Neural cell (in vitro differentiated cells): ENCODE data around the gene PRTFDC1. TPM values are rescaled to one million over a fixed set of nuclear protein-coding genes. Genes with fewer than 3 reads are reported as not detected.

Experiments used
- H2AFZ ChIP-seq: fragments of 200-600, 300-800 bp; sonication (generic), shearing (Covaris generic); 2 replicates; pipeline ENCODE4 v1.6.0; 2014; ENCODE audit warnings: low read depth, mild to moderate bottlenecking, antibody characterized with exemption, low read length, moderate library complexity
- H3F3A ChIP-seq: fragments of 200-600 bp; shearing (Covaris generic); 2 replicates; pipeline ENCODE4 v1.6.1; 2016; ENCODE audit warnings: mild to moderate bottlenecking, moderate library complexity, mixed read lengths, antibody characterized with exemption, low read length; ENCODE audit not compliant: insufficient read depth, poor library complexity, severe bottlenecking
- H3K27ac ChIP-seq: fragments of 200-600, 300-800 bp; sonication (generic), shearing (Covaris generic); 2 replicates; pipeline ENCODE4 v1.5.1; 2014; ENCODE audit warnings: mild to moderate bottlenecking, low read length, moderate library complexity
- H3K27me3 ChIP-seq: fragments of 300-800, 200-600 bp; sonication (generic), shearing (Covaris generic); 2 replicates; pipeline ENCODE4 v1.6.0; 2014; ENCODE audit warnings: mild to moderate bottlenecking, low read depth, low read length, moderate library complexity; ENCODE audit not compliant: insufficient read depth
- H3K36me3 ChIP-seq: fragments of 300-800, 200-600 bp; sonication (generic), shearing (Covaris generic); 2 replicates; pipeline ENCODE4 v1.5.1; 2014; ENCODE audit warnings: mild to moderate bottlenecking, antibody characterized with exemption, low read length, moderate library complexity; ENCODE audit not compliant: insufficient read depth
- H3K4me2 ChIP-seq: fragments of 300-800, 200-600 bp; sonication (generic), shearing (Covaris generic); 2 replicates; pipeline ENCODE4 v1.6.0; 2014; ENCODE audit warnings: mild to moderate bottlenecking, low read length
- H3K4me3 ChIP-seq: fragments of 300-800, 200-600 bp; sonication (generic), shearing (Covaris generic); 2 replicates; pipeline ENCODE4 v1.5.1; 2014; ENCODE audit warnings: mild to moderate bottlenecking, low read length, moderate library complexity
- H3K79me2 ChIP-seq: fragments of 200-600 bp; shearing (Covaris generic); replicated peaks from 2 replicates; pipeline ENCODE4 v1.6.0; 2014; ENCODE audit warnings: mild to moderate bottlenecking, low read length, moderate library complexity; ENCODE audit not compliant: insufficient read depth
- H3K9ac ChIP-seq: fragments of 300-800, 200-600 bp; sonication (generic), shearing (Covaris generic); 2 replicates; pipeline ENCODE4 v1.6.1; 2016; ENCODE audit warnings: mild to moderate bottlenecking, low read length, mixed read lengths
- H3K9me2 ChIP-seq: fragments of 200-600 bp; shearing (Covaris generic); 2 replicates; pipeline ENCODE4 v1.6.1; 2016; ENCODE audit warnings: mild to moderate bottlenecking, low read length, mixed read lengths; ENCODE audit not compliant: insufficient read depth
- H3K9me3 ChIP-seq: fragments of 200-600, 300-800 bp; sonication (generic), shearing (Covaris generic); 2 replicates; pipeline ENCODE4 v1.6.1; 2016; ENCODE audit warnings: mild to moderate bottlenecking, mixed run types, low read length, moderate library complexity, mixed read lengths
- H4K20me1 ChIP-seq: fragments of 200-600 bp; shearing (Covaris generic); 2 replicates; pipeline ENCODE4 v1.6.1; 2016; ENCODE audit warnings: mild to moderate bottlenecking, mixed run types; ENCODE audit not compliant: insufficient read depth
- CTCF ChIP-seq: fragments of 450-650 bp; IDR thresholded peaks from 2 replicates; pipeline ENCODE4 v1.5.1; 2014; ENCODE audit warnings: antibody characterized with exemption, mild to moderate bottlenecking, moderate library complexity; ENCODE audit not compliant: poor library complexity, severe bottlenecking
- EP300 ChIP-seq: fragments of 450-650 bp; conservative IDR thresholded peaks from 2 replicates; pipeline ENCODE4 v1.6.1; 2014; ENCODE audit warnings: antibody characterized with exemption, mild to moderate bottlenecking, moderate library complexity; ENCODE audit not compliant: poor library complexity, severe bottlenecking
- EZH2 ChIP-seq: fragments of 200-600, 300-800 bp; shearing (Covaris generic), sonication (generic); IDR thresholded peaks from 2 replicates; pipeline ENCODE4 v1.6.1; 2014; ENCODE audit warnings: antibody characterized with exemption, low read length, borderline replicate concordance, mild to moderate bottlenecking; ENCODE audit not compliant: insufficient read depth, poor library complexity, severe bottlenecking
- MXI1 ChIP-seq: fragments of 450-650 bp; conservative IDR thresholded peaks from 2 replicates; pipeline ENCODE4 v1.6.1; 2014; ENCODE audit warnings: antibody characterized with exemption, mild to moderate bottlenecking; ENCODE audit not compliant: poor library complexity, severe bottlenecking
- POLR2AphosphoS5 ChIP-seq: IDR thresholded peaks from 2 replicates; pipeline ENCODE4 v1.6.1; 2012
- RAD21 ChIP-seq: fragments of 450-650 bp; conservative IDR thresholded peaks from 2 replicates; pipeline ENCODE4 v1.6.1; 2014; ENCODE audit warnings: antibody characterized with exemption, mild to moderate bottlenecking, moderate library complexity
- REST ChIP-seq: IDR thresholded peaks from 2 replicates; pipeline ENCODE4 v1.6.1; 2012; ENCODE audit warnings: borderline replicate concordance
- SMC3 ChIP-seq: fragments of 450-650 bp; conservative IDR thresholded peaks from 2 replicates; pipeline ENCODE4 v1.6.1; 2014; ENCODE audit warnings: antibody characterized with exemption, mild to moderate bottlenecking, moderate library complexity; ENCODE audit not compliant: poor library complexity
- TAF1 ChIP-seq: IDR thresholded peaks from 2 replicates; pipeline ENCODE4 v1.6.1; 2012; ENCODE audit warnings: low read depth
- polyA plus RNA-seq: library from polyadenylated mRNA; depleted of rRNA; stranded (reverse); fragments of >200 nt; gene quantifications from 2 replicates; pipeline ENCODE4 v1.2.3, GENCODE V29; 2014

Gene PRTFDC1
- polyA plus RNA-seq, 1 donor from 2014 or later, result 3.4 TPM

GRCh38 chr10:24959382-24959730 lies 7.0 kb upstream of the PRTFDC1 start:
- Histone ChIP-seq H2AFZ (no peak overlapping the region), H3K9me2 (no peaks in the 10 kb centered on the region), H3K79me2 (no peaks in the 10 kb centered on the region), H3K9ac (no peak overlapping the region), H3K9me3 (no peaks in the 10 kb centered on the region), H3F3A (no peaks in the 10 kb centered on the region), H3K4me3 (no peak overlapping the region), H4K20me1 (no peaks in the 10 kb centered on the region), H3K36me3 (no peaks in the 10 kb centered on the region), H3K27me3 (no peaks in the 10 kb centered on the region), H3K27ac (no peak overlapping the region), H3K4me2 (no peak overlapping the region)
- TF ChIP-seq CTCF (no peak), SMC3 (no peak), EZH2 (no peak), RAD21 (no peak), POLR2AphosphoS5 (no peak), REST (no peak), TAF1 (no peak), EP300 (no peak), MXI1 (no peak)

- no peak overlapping the region for H3K4me2 ChIP-seq
- no peak overlapping the region for H3K9ac ChIP-seq
- H3K27ac ChIP-seq, result no peak overlapping the region
- no peak overlapping the region for H3K4me3 ChIP-seq
- no peaks in the 10 kb centered on the region for H3K27me3 ChIP-seq
- no peaks in the 10 kb centered on the region for H4K20me1 ChIP-seq
- no peak for TF ChIP-seq REST
- no peak for TF ChIP-seq POLR2AphosphoS5
- TF ChIP-seq CTCF, result no peak
- TF ChIP-seq TAF1, result no peak
- TF ChIP-seq EZH2, result no peak
- TF ChIP-seq SMC3, result no peak
- TF ChIP-seq EP300, result no peak
- TF ChIP-seq MXI1, result no peak
- no peak for TF ChIP-seq RAD21
- no peaks in the 10 kb centered on the region for H3K36me3 ChIP-seq
- H3K79me2 ChIP-seq, result no peaks in the 10 kb centered on the region
- no peak overlapping the region for H2AFZ ChIP-seq
- H3F3A ChIP-seq, result no peaks in the 10 kb centered on the region
- no peaks in the 10 kb centered on the region for H3K9me2 ChIP-seq
- H3K9me3 ChIP-seq, result no peaks in the 10 kb centered on the region
Measured at GRCh38 chr10:24958721-24959381, 6.4 kb upstream of the PRTFDC1 start.
